Measurements from ENCODE around the gene B3GNT2. TPM values are rescaled to one million over a fixed set of nuclear protein-coding genes. Genes with fewer than 3 reads are reported as not detected.

Gene B3GNT2, protein sequence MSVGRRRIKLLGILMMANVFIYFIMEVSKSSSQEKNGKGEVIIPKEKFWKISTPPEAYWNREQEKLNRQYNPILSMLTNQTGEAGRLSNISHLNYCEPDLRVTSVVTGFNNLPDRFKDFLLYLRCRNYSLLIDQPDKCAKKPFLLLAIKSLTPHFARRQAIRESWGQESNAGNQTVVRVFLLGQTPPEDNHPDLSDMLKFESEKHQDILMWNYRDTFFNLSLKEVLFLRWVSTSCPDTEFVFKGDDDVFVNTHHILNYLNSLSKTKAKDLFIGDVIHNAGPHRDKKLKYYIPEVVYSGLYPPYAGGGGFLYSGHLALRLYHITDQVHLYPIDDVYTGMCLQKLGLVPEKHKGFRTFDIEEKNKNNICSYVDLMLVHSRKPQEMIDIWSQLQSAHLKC
- 10 to 100 TPM; 28.9 to 37.0 TPM for total RNA-seq

GRCh38 chr2:62195421-62196277 is at the start of gene B3GNT2:
TSS of gene B3GNT2 (plus strand) at chr2:62196115. CDS start at chr2:62222221, 26,106 bp downstream.

Small RNA genes lying within 50 kb of the gene (small RNA-seq; reads per million reads assigned to genes)
- 0 reads per million in 2 donors for gene MIR5192
- 0 reads per million in 2 donors for gene RN7SL51P

Data from melanocyte of skin (primary cell).